ENCODE measurements around the gene MEA1.

MEA1 gene

DNA sequence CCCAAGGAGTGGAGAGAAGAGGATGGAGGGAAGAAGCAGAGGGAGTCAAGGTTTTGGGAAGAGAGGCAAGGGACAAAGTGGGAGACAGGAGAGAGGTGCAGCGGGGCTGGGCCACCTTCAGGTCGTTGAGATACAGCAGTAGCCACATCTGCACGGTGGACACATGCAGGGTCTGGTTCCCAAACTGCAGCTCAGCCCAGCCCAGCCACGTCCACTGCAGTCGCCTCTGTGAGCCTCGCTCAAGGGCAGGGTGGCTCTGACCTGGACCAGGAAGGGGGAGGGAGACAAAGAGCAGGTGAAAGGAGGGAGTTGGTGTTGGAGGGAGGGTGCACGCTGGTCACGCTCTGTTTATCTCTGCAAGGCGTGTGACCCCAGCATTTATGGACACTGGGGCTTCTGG is 25.0 kb upstream of the MEA1 start:
- no peak for DNase-seq

DNA sequence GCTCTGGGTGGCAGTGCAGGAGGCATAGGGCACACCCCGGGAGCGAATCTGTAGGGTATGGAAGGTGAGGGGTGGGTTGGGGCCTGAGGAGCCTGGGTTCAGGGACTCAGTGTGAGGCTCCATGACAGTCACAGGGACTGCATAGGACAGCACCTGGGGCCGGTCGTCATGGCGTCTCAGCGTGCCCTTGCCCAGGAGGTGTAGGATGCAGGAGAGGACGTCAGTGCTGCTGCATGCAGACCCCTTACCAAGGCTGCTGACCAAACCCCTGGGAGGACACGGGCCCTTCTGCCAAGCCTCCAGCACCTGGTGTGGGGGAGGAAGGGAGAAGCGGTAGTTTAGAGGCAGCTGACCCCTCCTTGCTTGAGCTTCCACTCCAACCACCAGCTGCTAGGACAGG is 24.0 kb upstream of the MEA1 start:
- DNase-seq = no peak

DNA sequence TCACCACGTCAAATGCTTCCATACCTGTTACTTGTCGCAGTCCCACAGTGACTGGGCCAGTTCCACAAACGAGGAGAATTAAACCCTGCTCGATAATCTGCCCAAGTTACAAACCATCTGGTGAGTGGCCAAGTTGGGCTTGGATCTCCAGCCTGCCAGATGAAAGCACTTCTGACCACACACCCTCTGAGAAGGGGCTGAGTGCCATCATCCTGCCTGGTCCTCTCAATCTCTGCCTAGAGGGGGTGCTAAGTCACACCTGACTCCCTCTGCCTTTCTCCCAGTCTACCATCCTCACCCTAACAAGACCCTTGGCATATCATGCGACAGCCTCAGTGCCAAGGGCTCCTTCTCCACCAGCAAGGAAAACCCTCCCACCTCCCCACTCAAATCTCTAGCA is 23.5 kb upstream of the MEA1 start:
- DNase-seq = no peak

DNA sequence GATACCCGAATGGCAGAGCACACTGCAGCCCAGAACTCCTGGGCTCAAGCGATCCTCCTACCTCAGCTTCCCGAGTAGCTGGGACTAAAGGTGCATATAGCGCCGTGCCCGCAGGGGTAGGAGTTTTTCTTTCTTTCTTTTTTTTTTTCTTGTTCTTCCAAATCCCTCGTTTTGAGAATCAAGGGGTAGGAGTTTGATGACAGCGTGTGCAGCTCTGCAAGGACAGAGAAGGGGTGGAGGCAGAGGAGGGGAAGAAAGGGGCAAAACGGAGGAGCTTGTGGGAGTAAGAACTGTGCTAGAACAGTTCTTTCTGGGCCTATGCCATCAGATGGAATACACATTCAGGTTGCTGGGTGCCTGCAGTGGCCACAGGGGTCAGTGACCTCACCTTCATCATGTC is 23.0 kb upstream of the MEA1 start:
- DNase-seq = no peak

DNA sequence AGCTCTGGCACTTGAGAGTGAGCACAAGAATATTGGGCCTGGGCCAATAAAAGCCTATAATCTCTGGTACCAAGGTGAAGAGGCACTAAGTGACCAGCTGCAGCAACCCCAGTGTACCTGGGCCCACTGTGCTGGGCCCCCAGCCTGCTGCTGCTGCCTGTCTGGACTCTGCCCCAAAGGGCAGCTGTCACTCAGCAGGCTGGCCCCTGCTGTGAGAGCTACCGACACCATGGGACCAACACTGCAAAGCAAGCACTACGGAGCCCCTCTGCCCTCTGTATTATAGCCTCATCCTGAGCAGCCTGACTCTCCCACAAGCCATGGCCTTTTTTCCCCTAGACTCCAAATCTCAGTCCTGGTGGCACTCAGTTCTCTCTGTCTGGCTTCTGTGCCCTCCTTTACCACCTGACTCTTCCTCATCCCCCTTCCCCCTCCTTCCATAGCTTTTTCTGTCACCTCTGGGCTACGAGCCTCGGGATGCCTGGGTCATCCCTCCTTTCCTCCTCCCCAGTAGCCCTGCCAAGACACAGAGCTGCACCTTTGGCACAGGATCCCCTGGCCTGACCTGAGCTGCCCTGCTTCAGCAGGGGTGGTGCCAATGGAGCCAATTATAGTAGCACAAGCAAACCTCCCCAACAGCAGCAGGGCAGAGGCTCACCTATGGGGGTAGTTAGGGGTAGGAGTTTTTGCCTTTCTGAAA is 21.9 kb upstream of the MEA1 start:
- no peak for DNase-seq

DNA sequence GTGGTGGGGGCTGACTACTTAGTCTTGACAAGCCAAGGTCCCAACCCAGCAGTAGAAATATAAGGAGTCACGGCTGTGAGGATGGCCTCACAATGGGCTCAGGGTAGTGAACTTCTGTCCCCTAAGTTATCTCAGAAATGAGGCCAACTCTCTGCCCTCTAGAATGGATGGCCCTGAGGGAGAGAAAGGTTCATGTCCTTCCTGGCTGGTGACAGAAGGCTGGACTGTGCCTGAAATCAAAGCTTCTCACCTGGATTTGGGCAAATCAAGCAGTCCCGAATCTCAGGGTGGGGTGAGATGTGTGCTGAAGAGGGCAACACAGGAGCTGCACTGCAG is 20.4 kb upstream of the MEA1 start:
- DNase-seq = no peak

DNA sequence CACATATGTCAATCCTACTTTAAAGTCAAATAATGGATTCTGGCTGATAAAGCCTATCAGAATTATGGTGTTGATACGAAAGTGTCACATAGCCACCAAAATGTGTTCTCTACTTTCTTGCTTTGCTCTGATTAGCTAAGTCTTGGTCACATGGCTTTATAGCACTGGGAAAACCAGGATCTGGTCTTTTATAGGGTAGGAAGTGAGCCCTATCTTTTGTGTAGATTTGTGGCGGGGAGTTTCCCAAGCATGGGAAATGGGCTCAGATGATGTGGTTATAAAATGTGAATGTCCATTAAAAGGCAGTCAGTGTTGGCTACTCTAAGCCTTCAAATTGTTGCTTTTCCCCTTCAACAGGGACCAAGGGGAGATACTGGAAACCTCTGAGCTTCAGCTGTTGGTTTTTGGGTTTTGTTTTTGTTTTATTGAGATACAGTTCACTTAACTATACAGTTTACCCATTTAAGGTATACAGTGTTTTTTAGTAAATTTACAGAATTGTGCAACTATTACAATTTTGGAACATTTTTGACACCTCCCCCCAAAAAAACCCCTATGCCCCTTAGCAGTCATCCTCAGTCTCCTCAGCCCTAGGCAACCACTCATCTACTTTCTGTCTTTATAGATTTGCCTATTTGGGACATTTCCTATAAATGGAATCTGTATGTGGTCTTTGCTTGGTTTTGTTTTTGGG is 19.9 kb upstream of the MEA1 start:
- no peak for DNase-seq

DNA sequence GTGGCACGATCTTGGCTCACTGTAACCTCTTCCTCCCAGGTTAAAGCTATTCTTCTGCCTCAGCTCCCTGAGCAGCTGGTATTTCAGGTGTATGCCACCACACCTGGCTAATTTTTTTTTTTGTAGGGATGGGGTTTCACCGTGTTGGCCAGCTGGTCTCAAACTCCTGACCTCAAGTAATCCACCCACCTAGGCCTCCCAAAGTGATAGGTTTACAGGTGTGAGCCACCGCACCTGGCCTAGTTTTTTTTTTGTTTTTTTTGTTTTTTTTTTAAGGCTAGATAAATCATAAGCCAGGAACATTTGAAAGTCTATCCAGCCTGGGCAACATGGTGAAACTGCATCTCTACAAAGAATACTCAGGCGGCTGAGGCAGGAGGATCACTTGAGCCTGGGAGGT is 18.6 kb upstream of the MEA1 start:
- no peak for DNase-seq

DNA sequence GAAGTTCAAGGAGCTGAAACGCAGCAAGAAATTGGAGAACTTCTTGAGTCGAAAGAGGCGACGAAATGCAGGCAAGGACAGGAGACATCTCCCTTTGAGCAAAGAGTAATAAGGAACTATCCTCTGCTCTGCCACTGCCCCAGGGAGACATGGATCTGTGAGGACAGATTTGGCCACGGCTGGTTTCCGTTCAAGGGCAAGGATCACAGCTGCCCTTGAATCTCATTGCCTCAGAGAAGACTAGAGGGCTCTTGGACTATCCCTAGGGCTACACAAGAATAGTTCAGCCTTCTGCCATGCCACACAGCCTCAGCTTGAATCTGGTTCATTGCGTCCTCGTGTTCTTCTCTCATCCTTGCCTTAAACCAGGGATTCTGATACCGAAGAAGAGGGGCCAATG is 15.4 kb upstream of the MEA1 start:
- DNase-seq = no peak

DNA sequence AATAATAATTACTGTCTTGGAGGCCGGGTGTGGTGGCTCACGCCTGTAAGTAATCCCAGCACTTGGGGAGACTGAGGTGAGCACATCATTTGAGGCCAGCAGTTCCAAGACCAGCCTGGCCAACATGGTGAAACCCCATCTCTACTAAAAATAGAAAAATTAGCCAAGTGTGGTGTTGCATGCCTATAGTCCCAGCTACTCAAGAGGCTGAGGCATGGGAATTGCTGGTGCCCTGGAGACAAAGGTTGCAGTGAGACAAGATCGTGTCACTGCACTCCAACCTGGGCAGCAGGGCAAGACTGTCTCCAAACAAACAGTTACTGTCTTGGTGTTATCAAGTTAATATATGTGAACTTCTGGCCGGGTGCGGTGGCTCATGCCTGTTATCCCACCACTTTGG is 12.6 kb upstream of the MEA1 start:
- DNase-seq = no peak

DNA sequence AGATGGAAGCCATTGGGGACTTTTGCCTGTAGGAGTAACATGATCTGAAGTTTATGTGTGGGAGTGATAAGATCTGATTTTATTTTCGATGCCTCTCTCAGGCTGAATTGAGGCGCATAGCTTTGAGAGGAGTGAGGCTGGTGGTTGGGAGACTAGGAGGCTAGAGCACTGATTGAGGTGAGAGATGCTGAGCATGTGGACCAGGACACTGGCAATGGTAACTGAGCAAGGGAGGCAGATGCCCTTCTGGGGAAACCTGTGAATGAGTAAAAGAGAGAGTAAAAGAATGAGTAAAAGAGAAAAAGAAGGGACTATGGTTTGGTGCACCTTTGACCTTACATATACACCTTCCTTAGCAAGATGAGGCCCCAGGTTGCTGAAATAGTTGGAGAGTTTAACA is 10.7 kb upstream of the MEA1 start:
- no peak for DNase-seq

DNA sequence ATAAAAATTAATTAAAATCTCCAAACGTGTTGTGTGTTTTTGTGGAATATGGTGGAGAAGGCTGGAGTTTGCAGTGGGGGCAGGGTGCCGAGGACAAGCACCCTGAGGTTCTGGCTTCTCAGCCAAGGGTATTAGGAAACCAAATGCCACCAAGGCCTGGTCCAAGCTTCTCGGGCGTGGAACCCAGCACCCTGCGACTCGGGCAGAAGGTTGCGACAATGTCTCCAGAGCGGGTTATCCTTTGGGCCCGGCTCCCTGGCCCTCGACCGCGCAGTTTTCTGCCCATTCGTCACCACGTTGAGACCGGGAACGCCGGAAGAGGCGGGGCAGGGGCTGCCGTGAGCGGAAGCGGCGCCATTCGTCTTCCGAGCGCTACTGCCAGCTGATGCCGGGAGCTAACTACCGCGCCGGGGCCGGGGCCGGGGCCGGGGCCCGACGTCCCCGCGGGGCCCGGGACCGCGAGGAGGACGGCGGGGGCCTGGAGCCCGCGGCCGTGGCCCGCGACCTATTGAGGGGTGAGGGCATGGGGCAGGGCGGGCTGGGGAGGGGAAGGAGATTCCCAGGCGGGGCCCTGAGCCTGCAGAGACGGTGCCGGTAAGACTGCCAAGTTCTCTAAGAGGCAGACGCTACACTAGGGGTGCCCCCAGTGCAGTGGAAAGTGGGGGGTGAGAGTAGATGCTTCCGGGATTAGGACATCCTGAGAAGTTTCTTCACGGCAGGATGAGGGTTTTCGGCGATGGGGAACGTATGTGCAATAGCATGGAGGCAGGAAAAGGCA is 7.7 kb upstream of the MEA1 start, which contains the start of gene RRP36:
RRP36 (plus strand) TSS at position 354 of the 778 bp plus-strand sequence; CDS start at position 386, 32 bp downstream.
- DNase-seq = peak; percentile 71

DNA sequence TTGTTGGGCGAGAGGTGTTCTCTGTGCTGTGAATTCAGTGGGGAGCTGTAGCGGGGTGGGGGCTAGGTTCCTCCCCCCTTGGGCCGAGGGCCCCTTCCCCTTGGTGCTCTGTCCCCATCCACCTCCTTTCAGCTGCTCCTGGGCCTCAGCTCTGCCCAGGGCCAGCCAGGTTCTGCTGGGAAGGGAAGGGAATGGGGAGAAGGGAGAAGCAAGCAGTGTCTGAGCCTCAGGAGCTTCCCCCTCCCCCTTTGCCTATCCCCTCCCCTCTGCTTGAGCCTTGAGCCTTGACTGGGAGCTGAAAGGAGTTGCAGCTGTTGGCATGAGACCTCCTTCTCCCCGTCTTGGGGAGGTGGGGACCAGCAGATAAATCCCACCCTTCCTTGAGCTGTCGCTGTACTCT is 7.1 kb upstream of the MEA1 start:
- no peak for DNase-seq

DNA sequence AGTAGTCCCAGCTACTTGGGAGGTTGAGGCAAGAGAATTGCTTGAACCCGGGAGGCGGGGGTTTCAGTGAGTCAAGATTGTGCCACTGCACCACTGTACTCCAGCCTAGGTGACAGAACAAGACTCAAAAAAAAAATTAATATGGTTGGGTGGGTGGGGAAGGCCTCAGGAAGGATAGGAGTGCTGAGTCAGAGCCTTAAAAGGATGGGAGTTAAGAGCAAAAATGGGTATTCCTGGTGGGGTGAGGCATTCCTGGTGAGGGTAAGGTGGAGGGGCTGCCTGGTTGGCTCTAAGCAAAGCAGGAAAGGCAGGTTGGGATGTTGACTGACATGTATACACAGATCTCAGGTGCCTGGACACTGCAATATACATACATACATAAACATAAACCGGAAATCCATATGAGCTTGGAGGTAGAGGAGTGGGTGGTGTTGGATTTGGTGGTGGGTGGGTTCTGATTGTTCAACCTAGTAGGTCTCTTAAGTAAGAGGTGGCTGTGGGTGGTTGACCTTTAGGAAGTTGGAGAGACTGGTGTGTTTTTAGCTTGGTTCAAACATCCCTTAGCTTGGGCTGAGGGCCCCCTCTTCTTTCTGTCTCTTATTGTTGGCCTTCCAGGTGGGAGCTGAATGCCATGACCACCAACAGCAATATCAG is 6.4 kb upstream of the MEA1 start:
- no peak for DNase-seq

DNA sequence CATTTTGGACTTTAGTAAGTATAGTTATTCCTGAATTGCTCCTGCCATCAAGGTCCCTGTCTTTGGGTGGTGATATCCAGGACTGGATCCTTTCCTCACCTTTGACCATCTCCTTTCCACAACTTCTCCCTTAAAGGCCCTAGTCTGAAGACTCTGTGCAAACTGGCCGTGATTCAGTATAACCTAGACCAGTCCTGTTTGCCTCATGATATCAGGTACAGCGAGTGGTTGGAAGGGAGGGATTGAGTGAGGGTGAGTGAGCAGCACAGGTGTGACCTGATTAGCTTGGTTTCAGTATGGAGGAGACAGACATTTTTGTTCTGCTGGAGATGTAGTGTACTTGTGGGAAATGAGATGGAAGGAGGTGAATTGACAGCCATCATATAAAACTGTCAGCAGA is 5.4 kb upstream of the MEA1 start:
- DNase-seq = no peak

DNA sequence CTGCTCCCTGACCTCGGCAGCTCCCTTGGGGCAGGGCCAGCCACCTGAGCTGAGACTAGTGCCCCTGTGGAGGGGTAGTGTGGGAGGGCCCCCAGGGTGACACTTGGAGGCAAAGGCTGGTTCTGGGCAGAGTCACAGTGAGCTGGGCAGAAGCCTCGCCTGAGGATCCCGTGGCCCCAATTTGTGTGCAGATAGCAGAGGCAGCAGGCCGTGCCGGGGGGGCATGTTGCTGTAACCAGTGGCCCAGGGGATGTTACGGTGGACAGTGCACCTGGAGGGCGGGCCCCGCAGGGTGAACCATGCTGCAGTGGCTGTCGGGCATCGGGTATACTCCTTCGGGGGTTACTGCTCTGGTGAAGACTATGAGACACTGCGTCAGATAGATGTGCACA is 3.2 kb upstream of the MEA1 start:
- no peak for DNase-seq

DNA sequence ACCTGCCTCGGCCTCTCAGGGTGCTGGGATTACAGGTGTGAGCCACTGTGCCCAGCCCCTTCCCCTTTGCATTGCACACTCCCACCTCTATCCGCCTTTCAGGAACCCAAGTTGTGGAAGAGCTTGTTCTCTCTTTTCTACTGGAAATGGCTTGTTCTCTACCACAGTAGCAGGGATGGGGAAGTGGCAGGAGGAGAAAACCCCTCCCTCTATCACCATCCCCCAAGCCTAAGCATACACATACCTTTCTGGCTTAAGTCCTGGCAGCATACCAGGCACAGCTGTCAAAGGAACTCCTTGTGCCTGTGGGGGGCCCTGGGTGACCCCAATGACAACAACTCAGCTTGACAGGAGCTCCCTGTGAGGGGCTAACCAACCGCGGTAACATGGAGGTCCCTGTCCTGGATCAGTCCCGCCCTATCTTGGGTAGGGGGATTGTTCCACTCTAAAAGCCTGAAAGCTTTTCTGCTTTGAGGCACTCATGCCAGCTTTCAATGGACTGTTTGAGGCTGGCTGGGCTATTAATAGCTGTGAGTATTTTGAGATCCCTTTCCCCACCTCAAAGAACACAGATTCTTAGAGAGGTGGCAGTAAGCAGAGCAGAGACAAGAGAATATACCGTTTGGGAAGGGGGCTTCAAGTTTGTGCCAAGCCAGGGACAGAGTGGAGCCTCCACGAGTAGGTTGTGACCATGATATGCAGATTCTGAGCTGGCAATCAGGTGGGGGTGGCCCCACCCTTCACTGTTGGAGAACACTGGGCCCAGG is 2.6 kb upstream of the MEA1 start:
- DNase-seq = no peak

DNA sequence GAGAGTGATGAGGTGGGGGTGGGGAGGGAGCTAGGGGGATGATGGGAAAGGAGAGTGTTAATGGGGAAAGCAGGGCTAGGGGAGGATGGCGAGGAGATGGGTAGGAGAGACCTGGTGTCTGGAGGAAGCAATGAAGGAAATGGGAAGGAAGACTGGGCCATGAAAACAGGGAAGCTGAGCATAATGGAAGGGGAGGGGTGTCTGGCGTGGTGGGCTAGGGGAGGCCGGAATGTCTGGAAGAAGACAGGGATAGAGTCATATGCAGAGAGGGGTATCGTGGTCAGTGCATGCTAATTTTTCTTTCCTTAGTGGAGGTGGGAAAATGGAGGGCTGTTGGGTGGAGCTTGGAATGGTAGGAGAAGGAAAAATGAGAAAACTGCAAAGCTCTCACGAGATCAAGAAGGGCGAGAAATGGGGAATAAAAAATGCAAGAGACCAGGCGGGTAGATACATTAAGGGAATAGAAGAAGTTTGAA is 726 bp upstream of the MEA1 start:
- peak; percentile 33 for DNase-seq

DNA sequence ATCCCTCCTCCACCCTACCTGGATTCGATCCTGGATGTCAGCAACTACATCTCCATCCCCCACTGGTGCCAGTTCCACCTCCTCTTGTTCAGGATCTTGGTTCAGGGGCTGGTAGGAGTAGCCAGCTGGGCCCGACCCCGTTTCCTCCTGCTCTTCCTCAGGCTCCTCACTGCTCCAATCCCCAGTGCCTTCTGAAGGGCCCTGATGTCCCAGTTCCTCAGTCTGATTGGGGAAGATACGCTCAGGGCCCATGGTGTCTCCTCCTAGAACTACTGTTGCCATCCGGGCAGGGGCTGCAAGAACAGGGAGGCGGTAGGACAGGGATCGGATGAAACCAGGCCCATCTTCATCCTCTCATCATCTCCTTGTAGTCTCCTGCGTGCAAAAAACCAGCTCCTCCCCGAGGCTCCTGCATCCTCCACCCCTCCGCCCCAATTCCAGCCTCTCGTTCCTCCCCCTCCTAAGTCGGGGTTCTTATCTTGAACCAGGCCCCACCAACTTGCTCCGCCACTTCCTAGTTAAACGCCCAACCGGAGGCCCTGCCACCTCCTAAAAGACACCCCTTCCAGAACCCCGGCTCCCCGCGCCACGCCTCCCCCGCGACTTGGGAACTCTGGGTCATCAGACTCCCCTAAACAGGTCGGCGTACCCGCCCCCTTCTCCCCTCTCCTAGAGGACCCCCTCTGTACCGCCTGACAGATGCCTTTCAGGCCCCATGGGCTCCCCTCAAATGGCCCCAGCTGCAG is 476 bp downstream of the MEA1 start:
- DNase-seq = peak; percentile 13

DNA sequence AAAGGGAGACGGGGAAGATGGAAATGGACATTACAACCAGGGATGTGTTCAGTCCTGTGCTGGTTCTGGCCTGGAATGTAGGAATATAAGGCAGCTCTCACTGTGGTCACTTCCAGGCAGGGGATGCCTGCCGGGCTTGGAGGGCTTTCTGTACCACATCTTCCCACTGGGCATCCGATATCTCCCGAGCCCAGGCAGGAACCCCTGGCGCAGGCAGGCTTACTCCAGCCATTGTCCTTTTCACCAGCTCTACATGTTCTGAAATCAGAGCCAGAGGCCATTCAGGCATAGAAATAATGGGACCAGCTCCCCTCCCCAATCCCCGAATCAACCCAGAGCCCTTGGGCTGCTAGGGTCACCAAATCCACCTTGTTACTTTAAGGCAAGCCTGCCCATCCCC is 1.4 kb downstream of the MEA1 start:
- DNase-seq = no peak

DNA sequence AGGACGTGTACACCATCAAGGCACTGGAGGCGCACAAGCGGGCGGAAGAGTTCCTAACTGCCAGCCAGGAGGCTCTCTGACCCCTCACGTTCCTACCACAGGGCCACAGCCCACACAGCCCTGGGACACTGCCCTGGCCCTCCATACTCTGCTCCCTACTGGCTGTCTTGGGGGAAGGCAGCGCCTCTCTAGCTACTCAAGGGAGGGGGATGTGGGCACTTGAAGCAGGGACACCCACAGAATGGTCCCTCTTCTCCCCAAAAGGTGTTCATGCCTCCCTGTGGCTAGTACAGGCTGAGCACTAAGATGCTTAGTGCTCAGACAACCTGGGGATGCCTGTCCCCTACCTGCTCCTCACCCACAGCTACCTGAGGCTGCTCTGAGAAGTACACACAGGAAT is 2.5 kb downstream of the MEA1 start:
- DNase-seq = no peak

DNA sequence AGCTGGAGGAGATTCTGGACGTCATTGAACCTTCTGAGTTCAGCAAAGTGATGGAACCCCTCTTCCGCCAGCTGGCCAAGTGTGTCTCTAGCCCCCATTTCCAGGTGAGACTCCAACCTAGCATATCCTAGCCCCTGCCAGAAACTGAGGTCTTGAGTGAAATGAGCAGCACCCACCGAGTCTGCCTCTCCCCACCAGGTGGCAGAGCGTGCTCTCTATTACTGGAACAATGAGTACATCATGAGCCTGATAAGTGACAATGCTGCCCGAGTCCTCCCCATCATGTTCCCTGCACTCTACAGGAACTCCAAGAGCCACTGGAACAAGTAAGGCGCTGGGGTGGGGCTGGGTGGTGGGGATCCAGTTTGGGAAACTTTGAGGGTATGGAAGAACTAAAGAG is 4.6 kb downstream of the MEA1 start:
- DNase-seq = peak; percentile 33
